Vagina (tissue), 2 donors: ENCODE results near the gene TARS1. TPM values are rescaled to one million over a fixed set of nuclear protein-coding genes. Genes with fewer than 3 reads are reported as not detected.

Source experiments
- DNase-seq, 2 donors: peaks; one replicate each; pipeline ENCODE4 v3.0.0-alpha.2; 2017; ENCODE audit errors: extremely low spot score in 2 of 2
- H3K27ac ChIP-seq: fragments of 200-600 bp; sonication (generic); one replicate; pipeline ENCODE4 v1.5.1; 2019
- H3K27me3 ChIP-seq: fragments of 200-600 bp; sonication (generic); one replicate; pipeline ENCODE4 v1.5.1; 2019
- H3K36me3 ChIP-seq, 2 donors: fragments of 200-600 bp; sonication (generic); one replicate each; pipeline ENCODE4 v1.5.1; 2017 to 2019
- H3K4me1 ChIP-seq: fragments of 200-600 bp; sonication (generic); one replicate; pipeline ENCODE4 v1.5.1; 2019
- H3K4me3 ChIP-seq, 2 donors: fragments of 200-600 bp; sonication (generic); 1 replicate in 1 of 2; 2 replicates in 1 of 2; pipeline ENCODE4 v1.5.1; 2016 to 2019
- H3K9me3 ChIP-seq: fragments of 200-600 bp; sonication (generic); one replicate; pipeline ENCODE4 v1.5.1; 2019
- POLR2A ChIP-seq, 2 donors: fragments of 450-650 bp; IDR thresholded peaks; one replicate each; pipeline ENCODE4 v1.6.1; 2017; ENCODE audit warnings: antibody characterized with exemption in 2 of 2, mild to moderate bottlenecking in 2 of 2, moderate library complexity in 2 of 2
- POLR2AphosphoS5 ChIP-seq, 2 donors: sonication (generic); formaldehyde crosslinking; IDR thresholded peaks; one replicate each; pipeline ENCODE4 v1.9.0; 2017; ENCODE audit warnings: antibody characterized with exemption in 2 of 2, mild to moderate bottlenecking in 2 of 2, low read depth in 1 of 2; ENCODE audit not compliant: insufficient read depth in 1 of 2
- intact Hi-C: fragments of 100-400 bp; cut with DNase I; formaldehyde crosslinking; loops from one replicate; pipeline ENCODE4 v1.15.1; 2023
- total RNA-seq: library from RNA; depleted of rRNA; stranded (reverse); fragments of >200 nt; gene quantifications from one replicate; pipeline ENCODE4 v1.2.3, GENCODE V29; 2016
- TF ChIP-seq, protein P1 (sequence below), 3 experiments: fragments of 450-650 bp in 2 of 3; fragments of 200-600 bp in 1 of 3; sonication (generic) in 1 of 3; IDR thresholded peaks; one replicate each; pipeline ENCODE4 v1.5.1; 2017 to 2019; ENCODE audit warnings: antibody characterized with exemption in 3 of 3, mild to moderate bottlenecking in 2 of 3, moderate library complexity in 2 of 3

The TARS1 gene
- total RNA-seq, 1 donor from 2014 or later = 44.4 TPM

DNA sequence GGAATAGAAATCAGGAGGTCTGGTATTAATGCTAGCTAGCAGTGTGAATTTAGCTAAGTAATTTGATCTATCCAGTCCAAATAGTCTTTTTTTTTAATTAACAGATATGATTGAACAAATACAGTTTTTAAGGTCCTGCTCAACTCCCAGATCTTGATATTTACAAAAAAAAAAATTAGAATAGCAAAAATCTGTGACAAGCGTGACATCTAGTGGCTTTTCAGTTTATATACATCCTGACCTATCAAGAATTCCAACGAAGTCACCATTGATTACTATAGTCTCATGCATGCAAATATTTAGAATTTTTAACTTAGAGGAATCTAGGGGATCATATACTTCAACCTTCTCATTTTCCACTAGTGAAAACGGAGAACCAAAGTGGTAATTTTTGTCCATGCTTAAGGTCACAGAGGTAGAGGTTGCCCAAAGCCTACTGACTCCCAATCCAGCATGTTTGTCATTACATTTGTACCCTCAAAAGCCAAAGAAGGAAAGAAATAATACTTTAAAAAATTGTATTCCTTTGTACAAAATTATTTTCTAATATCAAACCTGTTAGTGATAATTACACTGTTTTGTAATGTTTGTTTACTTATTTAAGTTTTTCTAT lies 17.6 kb upstream of the TARS1 start:
- no peaks in the 10 kb centered on the region for H3K9me3 ChIP-seq
- H3K4me3 ChIP-seq = no peak overlapping the region
- H3K36me3 ChIP-seq = no peaks in the 10 kb centered on the region
- TF ChIP-seq POLR2AphosphoS5 (IDR thresholded peaks at IDR 0.05; ENCODE audit: insufficient read depth in 1 of 2, low read depth in 1 of 2) = no peak
- TF ChIP-seq, protein P1, sequence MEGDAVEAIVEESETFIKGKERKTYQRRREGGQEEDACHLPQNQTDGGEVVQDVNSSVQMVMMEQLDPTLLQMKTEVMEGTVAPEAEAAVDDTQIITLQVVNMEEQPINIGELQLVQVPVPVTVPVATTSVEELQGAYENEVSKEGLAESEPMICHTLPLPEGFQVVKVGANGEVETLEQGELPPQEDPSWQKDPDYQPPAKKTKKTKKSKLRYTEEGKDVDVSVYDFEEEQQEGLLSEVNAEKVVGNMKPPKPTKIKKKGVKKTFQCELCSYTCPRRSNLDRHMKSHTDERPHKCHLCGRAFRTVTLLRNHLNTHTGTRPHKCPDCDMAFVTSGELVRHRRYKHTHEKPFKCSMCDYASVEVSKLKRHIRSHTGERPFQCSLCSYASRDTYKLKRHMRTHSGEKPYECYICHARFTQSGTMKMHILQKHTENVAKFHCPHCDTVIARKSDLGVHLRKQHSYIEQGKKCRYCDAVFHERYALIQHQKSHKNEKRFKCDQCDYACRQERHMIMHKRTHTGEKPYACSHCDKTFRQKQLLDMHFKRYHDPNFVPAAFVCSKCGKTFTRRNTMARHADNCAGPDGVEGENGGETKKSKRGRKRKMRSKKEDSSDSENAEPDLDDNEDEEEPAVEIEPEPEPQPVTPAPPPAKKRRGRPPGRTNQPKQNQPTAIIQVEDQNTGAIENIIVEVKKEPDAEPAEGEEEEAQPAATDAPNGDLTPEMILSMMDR (IDR thresholded peaks at IDR 0.05) = peak; percentile 2 to 35 (median 32)
- DNase-seq = no peak
- no peaks in the 10 kb centered on the region for H3K27me3 ChIP-seq
- intact Hi-C loops = no loop called here
- no peaks in the 10 kb centered on the region for H3K4me1 ChIP-seq
- H3K27ac ChIP-seq = no peak overlapping the region

DNA sequence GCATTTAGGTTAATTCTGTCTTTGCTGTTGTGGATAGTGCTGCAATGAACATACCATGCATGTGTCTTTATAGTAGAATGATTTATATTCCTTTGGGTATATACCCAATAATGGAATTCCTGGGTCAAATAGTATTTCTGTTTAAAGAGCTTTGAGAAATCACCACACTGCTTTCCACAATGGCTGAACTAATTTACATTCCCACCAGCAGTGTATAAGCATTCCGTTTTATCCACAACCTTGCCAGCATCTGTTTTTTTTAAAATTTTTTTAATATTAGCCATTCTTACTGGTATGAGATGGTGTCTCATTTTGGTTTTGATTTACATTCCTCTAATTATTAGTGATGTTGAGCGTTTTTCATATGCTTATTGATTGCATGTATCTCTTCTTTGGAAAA lies 15.5 kb upstream of the TARS1 start:
- Histone ChIP-seq H3K9me3 (no peaks in the 10 kb centered on the region), H3K27me3 (no peaks in the 10 kb centered on the region), H3K27ac (no peak overlapping the region), H3K36me3 (no peaks in the 10 kb centered on the region), H3K4me3 (no peak overlapping the region), H3K4me1 (no peaks in the 10 kb centered on the region)
- intact Hi-C loops = no loop called here
- TF ChIP-seq POLR2A (IDR thresholded peaks at IDR 0.05) = no peak
- TF ChIP-seq POLR2AphosphoS5 (IDR thresholded peaks at IDR 0.05; ENCODE audit: insufficient read depth in 1 of 2, low read depth in 1 of 2) = no peak
- TF ChIP-seq, protein P1 (IDR thresholded peaks at IDR 0.05) = no peak
- DNase-seq = no peak

DNA sequence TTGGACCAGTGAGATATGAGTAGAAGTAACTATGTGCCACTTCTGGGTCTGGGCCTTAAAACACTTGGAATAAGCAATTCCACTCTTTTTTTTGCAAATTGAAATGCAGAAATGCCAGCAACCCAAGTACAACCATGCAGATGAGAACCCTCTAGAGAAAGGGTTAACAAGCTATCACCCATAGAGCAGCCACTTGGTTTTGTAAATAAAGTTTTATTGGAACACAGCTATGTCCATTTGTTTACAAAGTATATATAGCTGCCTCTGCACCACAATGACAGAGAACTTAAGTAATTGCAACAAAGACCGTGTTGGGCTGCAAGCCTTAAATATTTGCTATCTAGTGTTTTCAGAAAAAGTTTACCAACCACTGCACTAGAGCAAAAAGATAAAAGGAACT lies 9.8 kb upstream of the TARS1 start:
- Histone ChIP-seq H3K36me3 (no peaks in the 10 kb centered on the region), H3K27me3 (no peaks in the 10 kb centered on the region), H3K27ac (no peak overlapping the region), H3K9me3 (no peaks in the 10 kb centered on the region), H3K4me1 (no peaks in the 10 kb centered on the region), H3K4me3 (no peak overlapping the region)
- no peak for DNase-seq
- intact Hi-C loops = no loop called here
- TF ChIP-seq POLR2A (IDR thresholded peaks at IDR 0.05) = no peak
- TF ChIP-seq, protein P1 (IDR thresholded peaks at IDR 0.05) = no peak
- TF ChIP-seq POLR2AphosphoS5 (IDR thresholded peaks at IDR 0.05; ENCODE audit: insufficient read depth in 1 of 2, low read depth in 1 of 2) = no peak

DNA sequence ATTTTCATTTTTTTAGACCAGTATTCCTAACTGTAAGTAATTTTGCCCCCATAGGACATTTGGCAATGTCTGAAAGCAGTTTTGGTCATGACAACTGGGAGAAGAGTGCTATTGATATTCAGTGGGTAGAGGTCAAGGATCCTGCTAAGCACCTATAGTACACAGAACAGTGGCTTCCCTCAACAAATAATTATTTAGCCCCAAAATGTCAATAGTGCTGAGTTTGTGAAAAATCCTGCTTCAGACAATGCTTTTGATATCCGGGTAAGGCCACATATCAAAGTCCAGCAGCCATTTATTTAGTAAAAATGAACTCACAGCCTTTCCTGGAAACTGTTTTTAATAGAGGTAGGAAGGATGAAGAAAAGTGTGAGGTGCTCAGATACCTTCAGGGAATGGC lies 8.1 kb upstream of the TARS1 start:
- intact Hi-C loops = no loop called here
- H3K4me3 ChIP-seq = no peak overlapping the region
- H3K9me3 ChIP-seq = no peaks in the 10 kb centered on the region
- TF ChIP-seq POLR2A (IDR thresholded peaks at IDR 0.05) = no peak
- TF ChIP-seq, protein P1 (IDR thresholded peaks at IDR 0.05) = no peak
- no peak for TF ChIP-seq POLR2AphosphoS5 (IDR thresholded peaks at IDR 0.05; ENCODE audit: insufficient read depth in 1 of 2, low read depth in 1 of 2)
- no peaks in the 10 kb centered on the region for H3K36me3 ChIP-seq
- H3K4me1 ChIP-seq = no peaks in the 10 kb centered on the region
- no peak overlapping the region for H3K27ac ChIP-seq
- no peaks in the 10 kb centered on the region for H3K27me3 ChIP-seq
- DNase-seq = no peak

DNA sequence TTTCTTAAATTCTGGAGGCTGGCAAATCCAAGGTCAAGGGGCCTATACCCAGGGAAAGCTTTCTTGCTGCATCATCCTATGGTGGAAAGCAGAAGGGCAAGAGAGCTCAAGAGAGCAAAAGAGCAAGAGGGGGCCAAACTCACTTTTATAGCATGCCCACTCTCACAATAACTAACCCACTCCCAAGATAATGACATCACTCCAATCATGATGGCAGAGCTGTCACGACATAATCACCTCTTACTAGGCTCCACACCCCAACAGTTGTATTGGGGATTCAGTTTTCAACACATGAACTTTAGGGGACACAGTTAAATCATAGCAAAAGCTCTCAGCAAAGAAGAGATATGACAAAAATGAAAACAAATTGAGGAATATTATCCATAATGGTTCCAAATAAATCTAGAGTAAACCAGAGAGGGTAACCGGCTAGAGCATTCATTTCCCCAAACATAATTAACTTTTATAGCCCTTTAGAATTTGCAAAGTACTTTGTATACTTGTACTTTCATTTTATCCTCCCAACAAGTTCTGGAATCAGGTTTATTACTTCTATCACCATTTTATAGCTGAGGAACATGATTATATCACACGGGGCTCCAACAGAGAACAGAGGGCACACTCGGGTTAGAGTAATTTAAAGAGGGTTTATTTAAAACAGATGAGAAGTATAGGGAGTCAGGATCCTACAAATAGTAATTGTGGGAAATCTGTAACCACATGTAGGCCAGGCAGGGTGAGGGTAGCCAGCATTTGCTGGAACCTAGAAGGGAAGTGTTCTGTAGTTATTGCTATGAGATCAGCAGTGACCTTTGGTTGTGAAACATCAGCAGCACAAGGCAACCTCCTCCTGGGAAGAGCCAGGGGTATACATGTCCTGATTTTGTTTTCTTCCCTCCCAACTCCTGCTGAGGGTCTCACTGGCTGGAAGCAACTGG lies 7.2 kb upstream of the TARS1 start:
- Histone ChIP-seq H3K27me3 (no peaks in the 10 kb centered on the region), H3K27ac (no peak overlapping the region), H3K36me3 (no peaks in the 10 kb centered on the region), H3K4me3 (no peak overlapping the region), H3K4me1 (peaks cover under 1% of the 10 kb centered on the region), H3K9me3 (no peaks in the 10 kb centered on the region)
- no peak for DNase-seq
- TF ChIP-seq POLR2A (IDR thresholded peaks at IDR 0.05) (no peak), POLR2AphosphoS5 (IDR thresholded peaks at IDR 0.05; ENCODE audit: insufficient read depth in 1 of 2, low read depth in 1 of 2) (no peak)
- TF ChIP-seq, protein P1 (IDR thresholded peaks at IDR 0.05) = no peak
- intact Hi-C loops = no loop called here
